Measurements from ENCODE around the gene IGLL5.

IGLL5 gene

GRCh38 chr22:22880645-22881044 lies 7.0 kb upstream of the IGLL5 start:
- Histone ChIP-seq H3K27me3 (ENCODE audit: control insufficient read depth, insufficient read depth, low read length) (peaks cover 6% of the 10 kb centered on the region), H3K4me3 (ENCODE audit: low read length) (no peak overlapping the region), H3K36me3 (ENCODE audit: control insufficient read depth, low read depth, low read length) (no peaks in the 10 kb centered on the region), H3K4me1 (ENCODE audit: control insufficient read depth, low read depth, low read length) (no peaks in the 10 kb centered on the region), H3K9me3 (ENCODE audit: control insufficient read depth, low read depth, low read length) (no peaks in the 10 kb centered on the region), H3K9ac (ENCODE audit: low read length) (no peak overlapping the region), H3K27ac (ENCODE audit: low read length) (no peak overlapping the region)

GRCh38 chr22:22881116-22882000 lies 6.3 kb upstream of the IGLL5 start:
- H3K4me1 ChIP-seq (ENCODE audit: control insufficient read depth, low read depth, low read length) = no peaks in the 10 kb centered on the region
- H3K36me3 ChIP-seq (ENCODE audit: control insufficient read depth, low read depth, low read length) = no peaks in the 10 kb centered on the region
- H3K9me3 ChIP-seq (ENCODE audit: control insufficient read depth, low read depth, low read length) = no peaks in the 10 kb centered on the region
- H3K9ac ChIP-seq (ENCODE audit: low read length) = no peak overlapping the region
- H3K27ac ChIP-seq (ENCODE audit: low read length) = no peak overlapping the region
- peaks cover 9% of the 10 kb centered on the region for H3K27me3 ChIP-seq (ENCODE audit: control insufficient read depth, insufficient read depth, low read length)
- H3K4me3 ChIP-seq (ENCODE audit: low read length) = no peak overlapping the region

- H3K27ac ChIP-seq (ENCODE audit: low read length) = no peak overlapping the region
- H3K4me1 ChIP-seq (ENCODE audit: control insufficient read depth, low read depth, low read length) = no peaks in the 10 kb centered on the region
- no peaks in the 10 kb centered on the region for H3K9me3 ChIP-seq (ENCODE audit: control insufficient read depth, low read depth, low read length)
- H3K4me3 ChIP-seq (ENCODE audit: low read length) = no peak overlapping the region
- H3K27me3 ChIP-seq (ENCODE audit: control insufficient read depth, insufficient read depth, low read length) = peaks cover 9% of the 10 kb centered on the region
- H3K36me3 ChIP-seq (ENCODE audit: control insufficient read depth, low read depth, low read length) = no peaks in the 10 kb centered on the region
- no peak overlapping the region for H3K9ac ChIP-seq (ENCODE audit: low read length)
Observed at GRCh38 chr22:22882033-22882717, 5.4 kb upstream of the IGLL5 start.

GRCh38 chr22:22883090-22883727 lies 4.4 kb upstream of the IGLL5 start:
- no peak overlapping the region for H3K9ac ChIP-seq (ENCODE audit: low read length)
- no peaks in the 10 kb centered on the region for H3K9me3 ChIP-seq (ENCODE audit: control insufficient read depth, low read depth, low read length)
- no peaks in the 10 kb centered on the region for H3K4me1 ChIP-seq (ENCODE audit: control insufficient read depth, low read depth, low read length)
- H3K36me3 ChIP-seq (ENCODE audit: control insufficient read depth, low read depth, low read length) = no peaks in the 10 kb centered on the region
- H3K27ac ChIP-seq (ENCODE audit: low read length) = no peak overlapping the region
- H3K4me3 ChIP-seq (ENCODE audit: low read length) = no peak overlapping the region
- H3K27me3 ChIP-seq (ENCODE audit: control insufficient read depth, insufficient read depth, low read length) = peaks cover 9% of the 10 kb centered on the region

GRCh38 chr22:22884010-22884887 lies 3.4 kb upstream of the IGLL5 start:
- Histone ChIP-seq H3K4me3 (ENCODE audit: low read length) (no peak overlapping the region), H3K9me3 (ENCODE audit: control insufficient read depth, low read depth, low read length) (no peaks in the 10 kb centered on the region), H3K4me1 (ENCODE audit: control insufficient read depth, low read depth, low read length) (no peaks in the 10 kb centered on the region), H3K27ac (ENCODE audit: low read length) (no peak overlapping the region), H3K9ac (ENCODE audit: low read length) (no peak overlapping the region), H3K27me3 (ENCODE audit: control insufficient read depth, insufficient read depth, low read length) (peaks cover 12% of the 10 kb centered on the region), H3K36me3 (ENCODE audit: control insufficient read depth, low read depth, low read length) (no peaks in the 10 kb centered on the region)

- Histone ChIP-seq H3K4me1 (ENCODE audit: control insufficient read depth, low read depth, low read length) (no peaks in the 10 kb centered on the region), H3K36me3 (ENCODE audit: control insufficient read depth, low read depth, low read length) (no peaks in the 10 kb centered on the region), H3K27me3 (ENCODE audit: control insufficient read depth, insufficient read depth, low read length) (peaks cover 15% of the 10 kb centered on the region), H3K27ac (ENCODE audit: low read length) (no peak overlapping the region), H3K4me3 (ENCODE audit: low read length) (no peak overlapping the region), H3K9me3 (ENCODE audit: control insufficient read depth, low read depth, low read length) (no peaks in the 10 kb centered on the region), H3K9ac (ENCODE audit: low read length) (no peak overlapping the region)
Observed at GRCh38 chr22:22884888-22885840, 2.5 kb upstream of the IGLL5 start.

- H3K27me3 ChIP-seq (ENCODE audit: control insufficient read depth, insufficient read depth, low read length) = peaks cover 22% of the 10 kb centered on the region
- no peaks in the 10 kb centered on the region for H3K36me3 ChIP-seq (ENCODE audit: control insufficient read depth, low read depth, low read length)
- no peak overlapping the region for H3K9ac ChIP-seq (ENCODE audit: low read length)
- H3K4me1 ChIP-seq (ENCODE audit: control insufficient read depth, low read depth, low read length) = no peaks in the 10 kb centered on the region
- H3K4me3 ChIP-seq (ENCODE audit: low read length) = no peak overlapping the region
- H3K27ac ChIP-seq (ENCODE audit: low read length) = no peak overlapping the region
- no peaks in the 10 kb centered on the region for H3K9me3 ChIP-seq (ENCODE audit: control insufficient read depth, low read depth, low read length)
Observed at GRCh38 chr22:22886546-22886945, 1.1 kb upstream of the IGLL5 start.

GRCh38 chr22:22888571-22889353 lies 1.1 kb downstream of the IGLL5 start:
- H3K36me3 ChIP-seq (ENCODE audit: control insufficient read depth, low read depth, low read length) = no peaks in the 10 kb centered on the region
- no peak overlapping the region for H3K27ac ChIP-seq (ENCODE audit: low read length)
- H3K4me1 ChIP-seq (ENCODE audit: control insufficient read depth, low read depth, low read length) = no peaks in the 10 kb centered on the region
- H3K27me3 ChIP-seq (ENCODE audit: control insufficient read depth, insufficient read depth, low read length) = peaks cover 29% of the 10 kb centered on the region
- H3K4me3 ChIP-seq (ENCODE audit: low read length) = no peak overlapping the region
- H3K9ac ChIP-seq (ENCODE audit: low read length) = no peak overlapping the region
- H3K9me3 ChIP-seq (ENCODE audit: control insufficient read depth, low read depth, low read length) = no peaks in the 10 kb centered on the region

- Histone ChIP-seq H3K9me3 (ENCODE audit: control insufficient read depth, low read depth, low read length) (no peaks in the 10 kb centered on the region), H3K9ac (ENCODE audit: low read length) (no peak overlapping the region), H3K4me3 (ENCODE audit: low read length) (no peak overlapping the region), H3K36me3 (ENCODE audit: control insufficient read depth, low read depth, low read length) (no peaks in the 10 kb centered on the region), H3K27me3 (ENCODE audit: control insufficient read depth, insufficient read depth, low read length) (peaks cover 35% of the 10 kb centered on the region), H3K27ac (ENCODE audit: low read length) (no peak overlapping the region), H3K4me1 (ENCODE audit: control insufficient read depth, low read depth, low read length) (no peaks in the 10 kb centered on the region)
Observed at GRCh38 chr22:22890085-22890484, 2.5 kb downstream of the IGLL5 start.

- Histone ChIP-seq H3K36me3 (ENCODE audit: control insufficient read depth, low read depth, low read length) (no peaks in the 10 kb centered on the region), H3K27me3 (ENCODE audit: control insufficient read depth, insufficient read depth, low read length) (peaks cover 38% of the 10 kb centered on the region), H3K9me3 (ENCODE audit: control insufficient read depth, low read depth, low read length) (no peaks in the 10 kb centered on the region), H3K9ac (ENCODE audit: low read length) (no peak overlapping the region), H3K4me3 (ENCODE audit: low read length) (no peak overlapping the region), H3K4me1 (ENCODE audit: control insufficient read depth, low read depth, low read length) (no peaks in the 10 kb centered on the region), H3K27ac (ENCODE audit: low read length) (no peak overlapping the region)
Observed at GRCh38 chr22:22891139-22891621, 3.6 kb downstream of the IGLL5 start.

Data from iPS-18a (cell line).